Activated CD8-positive, alpha-beta T cell treated with anti-CD3 and anti-CD28 coated beads for 36 hours (primary cell): ENCODE results near the gene FBN2. TPM values are rescaled to one million over a fixed set of nuclear protein-coding genes. Genes with fewer than 3 reads are reported as not detected.

ENCODE experiments used
- ATAC-seq: fragments of 200-7000 bp; cut with Tn5 transposase; one replicate; pipeline ENCODE4 v1.10.0; 2021; ENCODE audit warnings: mild to moderate bottlenecking, moderate library complexity
- CTCF ChIA-PET: fragments of 350-600 bp; sonication (Branson Sonifier 250); formaldehyde crosslinking; loops from one replicate; lab custom pipeline; 2021; ENCODE audit warnings: antibody characterized with exemption; lab: Charles Lee
- POLR2A ChIA-PET: fragments of 350-600 bp; sonication (Branson Sonifier 250); formaldehyde crosslinking; loops from one replicate; lab custom pipeline; 2021; ENCODE audit warnings: antibody characterized with exemption; lab: Charles Lee
- DNase-seq: peaks from one replicate; pipeline ENCODE4 v3.0.0-alpha.2; 2020
- H3K27ac Mint-ChIP-seq: one replicate; pipeline ENCODE4 v1.8.0; 2021; ENCODE audit warnings: mild to moderate bottlenecking, mixed read lengths
- H3K27me3 Mint-ChIP-seq: one replicate; pipeline ENCODE4 v1.8.0; 2021; ENCODE audit warnings: mixed read lengths
- H3K36me3 Mint-ChIP-seq: one replicate; pipeline ENCODE4 v1.8.0; 2021; ENCODE audit warnings: low read depth, mixed read lengths
- H3K4me1 Mint-ChIP-seq: one replicate; pipeline ENCODE4 v1.8.0; 2021; ENCODE audit warnings: low read depth, mixed read lengths
- H3K4me3 Mint-ChIP-seq: one replicate; pipeline ENCODE4 v1.8.0; 2021; ENCODE audit warnings: mild to moderate bottlenecking, moderate library complexity, mixed read lengths
- H3K9me3 Mint-ChIP-seq: one replicate; pipeline ENCODE4 v1.8.0; 2021; ENCODE audit warnings: mixed read lengths
- CTCF ChIP-seq: fragments of 200-600 bp; IDR thresholded peaks from one replicate; pipeline ENCODE4 v1.8.0; 2022; ENCODE audit warnings: antibody characterized with exemption, mild to moderate bottlenecking
- intact Hi-C: fragments of 100-400 bp; cut with micrococcal nuclease; formaldehyde crosslinking; loops from one replicate; pipeline ENCODE4 v1.10.0; 2022
- total RNA-seq, 2 experiments: library from RNA; stranded (reverse); gene quantifications; one replicate each; pipeline ENCODE4 v1.2.3, GENCODE V29; 2021

The FBN2 gene
- total RNA-seq, 2 experiments from 2014 or later = not detected

GRCh38 chr5:128335339-128335738 lies 202.7 kb downstream of the FBN2 start:
- no peak overlapping the region for H3K27ac Mint-ChIP-seq
- intact Hi-C loops = no loop called here
- H3K36me3 Mint-ChIP-seq = no peaks in the 10 kb centered on the region
- TF ChIP-seq CTCF = no peak
- no peaks in the 10 kb centered on the region for H3K4me1 Mint-ChIP-seq
- no peaks in the 10 kb centered on the region for H3K9me3 Mint-ChIP-seq
- ChIA-PET POLR2A (no interaction called here), CTCF (no interaction called here)
- DNase-seq (no peak), ATAC-seq (no peak)
- H3K27me3 Mint-ChIP-seq = no peaks in the 10 kb centered on the region
- no peak overlapping the region for H3K4me3 Mint-ChIP-seq

- DNase-seq (no peak), ATAC-seq (no peak)
- intact Hi-C loops = no loop called here
- ChIA-PET CTCF (no interaction called here), POLR2A (no interaction called here)
- Mint-ChIP-seq H3K27me3 (no peaks in the 10 kb centered on the region), H3K4me3 (no peak overlapping the region), H3K4me1 (no peaks in the 10 kb centered on the region), H3K9me3 (no peaks in the 10 kb centered on the region), H3K27ac (no peak overlapping the region), H3K36me3 (no peaks in the 10 kb centered on the region)
- TF ChIP-seq CTCF = no peak
Measured at GRCh38 chr5:128334010-128334716, 203.9 kb downstream of the FBN2 start.

- intact Hi-C loops = no loop called here
- Mint-ChIP-seq H3K27ac (no peak overlapping the region), H3K4me1 (no peaks in the 10 kb centered on the region), H3K27me3 (peaks cover 3% of the 10 kb centered on the region), H3K4me3 (no peak overlapping the region), H3K9me3 (peaks cover 2% of the 10 kb centered on the region), H3K36me3 (no peaks in the 10 kb centered on the region)
- POLR2A ChIA-PET = no interaction called here
- DNase-seq = no peak
- CTCF ChIA-PET = interaction anchor here (1.0 to 1.4 kb wide), 2 partner anchors 12 to 13 kb away, joined by 3 read pairs; no protein-coding TSS in a partner anchor
- no peak for ATAC-seq
- no peak for TF ChIP-seq CTCF
Measured at GRCh38 chr5:128331261-128331660, 206.8 kb downstream of the FBN2 start.

GRCh38 chr5:128329386-128329939 lies 208.6 kb downstream of the FBN2 start:
- ATAC-seq = no peak
- no peak for TF ChIP-seq CTCF
- ChIA-PET CTCF (no interaction called here), POLR2A (no interaction called here)
- intact Hi-C loops = no loop called here
- Mint-ChIP-seq H3K4me1 (no peaks in the 10 kb centered on the region), H3K36me3 (no peaks in the 10 kb centered on the region), H3K9me3 (peaks cover 2% of the 10 kb centered on the region), H3K27ac (no peak overlapping the region), H3K4me3 (no peak overlapping the region), H3K27me3 (peaks cover 3% of the 10 kb centered on the region)
- no peak for DNase-seq

DNA sequence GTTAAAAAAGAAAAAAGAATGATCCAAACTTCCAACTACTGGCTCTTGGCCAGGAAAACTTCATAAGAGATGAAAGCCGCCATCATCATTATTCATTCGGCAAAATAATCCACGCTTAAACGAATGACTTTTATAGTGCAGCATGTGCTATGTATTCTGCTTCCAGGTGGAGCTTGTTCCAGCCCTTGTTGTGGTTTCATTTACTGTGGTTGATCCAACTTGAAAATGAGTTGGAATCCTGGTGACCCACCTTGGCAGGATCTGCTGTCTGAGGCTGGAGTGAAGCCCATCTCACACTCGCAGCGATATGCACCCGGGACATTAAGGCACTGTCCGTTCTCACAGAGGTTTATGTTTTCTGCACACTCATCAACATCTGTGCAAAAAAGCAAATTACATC lies 209.6 kb downstream of the FBN2 start:
- no peak overlapping the region for H3K4me3 Mint-ChIP-seq
- no peak for TF ChIP-seq CTCF
- ChIA-PET CTCF (no interaction called here), POLR2A (no interaction called here)
- no peaks in the 10 kb centered on the region for H3K36me3 Mint-ChIP-seq
- no peak for DNase-seq
- no peak overlapping the region for H3K27ac Mint-ChIP-seq
- peaks cover 2% of the 10 kb centered on the region for H3K9me3 Mint-ChIP-seq
- peaks cover 3% of the 10 kb centered on the region for H3K27me3 Mint-ChIP-seq
- H3K4me1 Mint-ChIP-seq = no peaks in the 10 kb centered on the region
- ATAC-seq = no peak
- intact Hi-C loops = no loop called here
